Tibial nerve (tissue), 3 donors: ENCODE data around the gene TAS2R60.

Source experiments
- POLR2A ChIP-seq, 2 donors: fragments of 450-650 bp; IDR thresholded peaks; one replicate each; pipeline ENCODE4 v1.6.1; 2017; ENCODE audit warnings: antibody characterized with exemption in 2 of 2, mild to moderate bottlenecking in 2 of 2, moderate library complexity in 2 of 2
- TF ChIP-seq, protein P1 (sequence below), 5 experiments: fragments of 200-600 bp in 3 of 5; fragments of 450-650 bp in 2 of 5; sonication (generic) in 3 of 5; IDR thresholded peaks; one replicate each; pipeline ENCODE4 v1.5.1; 2016 to 2019; ENCODE audit warnings: antibody characterized with exemption in 5 of 5, mild to moderate bottlenecking in 3 of 5, moderate library complexity in 2 of 5

DNA sequence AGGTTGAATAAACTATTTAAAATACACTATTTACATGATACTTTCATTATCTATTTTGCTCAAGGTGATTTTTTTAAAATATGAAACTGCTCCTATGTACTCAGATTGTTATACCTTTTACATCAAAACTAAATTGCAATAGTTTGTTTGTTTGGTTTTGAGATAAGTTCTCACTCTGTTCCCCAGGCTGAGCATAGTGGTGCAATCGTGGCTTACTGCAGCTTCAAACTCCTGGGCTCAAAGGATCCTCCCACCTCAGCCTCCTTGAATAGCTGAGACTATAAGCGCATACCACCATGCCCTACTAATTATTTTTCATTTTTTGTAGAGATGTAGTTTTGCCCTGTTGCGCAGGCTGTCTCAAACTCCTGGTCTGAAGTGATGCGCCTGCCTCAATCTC is 12.7 kb downstream of the TAS2R60 start:
- TF ChIP-seq, protein P1, sequence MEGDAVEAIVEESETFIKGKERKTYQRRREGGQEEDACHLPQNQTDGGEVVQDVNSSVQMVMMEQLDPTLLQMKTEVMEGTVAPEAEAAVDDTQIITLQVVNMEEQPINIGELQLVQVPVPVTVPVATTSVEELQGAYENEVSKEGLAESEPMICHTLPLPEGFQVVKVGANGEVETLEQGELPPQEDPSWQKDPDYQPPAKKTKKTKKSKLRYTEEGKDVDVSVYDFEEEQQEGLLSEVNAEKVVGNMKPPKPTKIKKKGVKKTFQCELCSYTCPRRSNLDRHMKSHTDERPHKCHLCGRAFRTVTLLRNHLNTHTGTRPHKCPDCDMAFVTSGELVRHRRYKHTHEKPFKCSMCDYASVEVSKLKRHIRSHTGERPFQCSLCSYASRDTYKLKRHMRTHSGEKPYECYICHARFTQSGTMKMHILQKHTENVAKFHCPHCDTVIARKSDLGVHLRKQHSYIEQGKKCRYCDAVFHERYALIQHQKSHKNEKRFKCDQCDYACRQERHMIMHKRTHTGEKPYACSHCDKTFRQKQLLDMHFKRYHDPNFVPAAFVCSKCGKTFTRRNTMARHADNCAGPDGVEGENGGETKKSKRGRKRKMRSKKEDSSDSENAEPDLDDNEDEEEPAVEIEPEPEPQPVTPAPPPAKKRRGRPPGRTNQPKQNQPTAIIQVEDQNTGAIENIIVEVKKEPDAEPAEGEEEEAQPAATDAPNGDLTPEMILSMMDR (IDR thresholded peaks at IDR 0.05) = no peak
- no peak for TF ChIP-seq POLR2A (IDR thresholded peaks at IDR 0.05)
